H1 (cell line): Measurements from ENCODE around the gene JAG1.

ENCODE experiments used
- CTCF ChIP-seq, 3 experiments: IDR thresholded peaks; 1 replicate in 2 of 3; 2 replicates in 1 of 3; pipeline versions ENCODE4 v1.5.1 to v1.6.1; 2011; ENCODE audit warnings: low read length in 3 of 3, mild to moderate bottlenecking in 3 of 3, inconsistent platforms in 2 of 3, low read depth in 1 of 3, moderate library complexity in 1 of 3; ENCODE audit not compliant: insufficient read depth in 1 of 3; ENCODE audit errors: control extremely low read depth in 1 of 3
- JUND ChIP-seq: IDR thresholded peaks from 2 replicates; pipeline ENCODE4 v1.6.1; 2011; ENCODE audit warnings: mild to moderate bottlenecking, improper control_type of control experiment, low read length

- TF ChIP-seq CTCF (IDR thresholded peaks at IDR 0.05; ENCODE audit: control extremely low read depth in 1 of 3, insufficient read depth in 1 of 3, low read depth in 1 of 3, low read length in 3 of 3) (no peak), JUND (no peak)
Measured at GRCh38 chr20:10594296-10594868, 79.4 kb downstream of the JAG1 start.
